Activated CD8-positive, alpha-beta T cell treated with anti-CD3 and anti-CD28 coated beads for 36 hours (primary cell): ENCODE data around the gene LCE3B. TPM values are rescaled to one million over a fixed set of nuclear protein-coding genes. Genes with fewer than 3 reads are reported as not detected.

Experiments used
- ATAC-seq: fragments of 200-7000 bp; cut with Tn5 transposase; one replicate; pipeline ENCODE4 v1.10.0; 2021; ENCODE audit warnings: mild to moderate bottlenecking, moderate library complexity
- CTCF ChIA-PET: fragments of 350-600 bp; sonication (Branson Sonifier 250); formaldehyde crosslinking; loops from one replicate; lab custom pipeline; 2021; ENCODE audit warnings: antibody characterized with exemption; lab: Charles Lee
- POLR2A ChIA-PET: fragments of 350-600 bp; sonication (Branson Sonifier 250); formaldehyde crosslinking; loops from one replicate; lab custom pipeline; 2021; ENCODE audit warnings: antibody characterized with exemption; lab: Charles Lee
- DNase-seq: peaks from one replicate; pipeline ENCODE4 v3.0.0-alpha.2; 2020
- H3K27ac Mint-ChIP-seq: one replicate; pipeline ENCODE4 v1.8.0; 2021; ENCODE audit warnings: mild to moderate bottlenecking, mixed read lengths
- H3K27me3 Mint-ChIP-seq: one replicate; pipeline ENCODE4 v1.8.0; 2021; ENCODE audit warnings: mixed read lengths
- H3K36me3 Mint-ChIP-seq: one replicate; pipeline ENCODE4 v1.8.0; 2021; ENCODE audit warnings: low read depth, mixed read lengths
- H3K4me1 Mint-ChIP-seq: one replicate; pipeline ENCODE4 v1.8.0; 2021; ENCODE audit warnings: low read depth, mixed read lengths
- H3K4me3 Mint-ChIP-seq: one replicate; pipeline ENCODE4 v1.8.0; 2021; ENCODE audit warnings: mild to moderate bottlenecking, moderate library complexity, mixed read lengths
- H3K9me3 Mint-ChIP-seq: one replicate; pipeline ENCODE4 v1.8.0; 2021; ENCODE audit warnings: mixed read lengths
- intact Hi-C: fragments of 100-400 bp; cut with micrococcal nuclease; formaldehyde crosslinking; loops from one replicate; pipeline ENCODE4 v1.10.0; 2022
- total RNA-seq, 2 experiments: library from RNA; stranded (reverse); gene quantifications; one replicate each; pipeline ENCODE4 v1.2.3, GENCODE V29; 2021
- TF ChIP-seq, protein P1 (sequence below): fragments of 200-600 bp; IDR thresholded peaks from one replicate; pipeline ENCODE4 v1.8.0; 2022; ENCODE audit warnings: antibody characterized with exemption, mild to moderate bottlenecking

Gene LCE3B
- total RNA-seq, 2 experiments from 2014 or later, result not detected

DNA sequence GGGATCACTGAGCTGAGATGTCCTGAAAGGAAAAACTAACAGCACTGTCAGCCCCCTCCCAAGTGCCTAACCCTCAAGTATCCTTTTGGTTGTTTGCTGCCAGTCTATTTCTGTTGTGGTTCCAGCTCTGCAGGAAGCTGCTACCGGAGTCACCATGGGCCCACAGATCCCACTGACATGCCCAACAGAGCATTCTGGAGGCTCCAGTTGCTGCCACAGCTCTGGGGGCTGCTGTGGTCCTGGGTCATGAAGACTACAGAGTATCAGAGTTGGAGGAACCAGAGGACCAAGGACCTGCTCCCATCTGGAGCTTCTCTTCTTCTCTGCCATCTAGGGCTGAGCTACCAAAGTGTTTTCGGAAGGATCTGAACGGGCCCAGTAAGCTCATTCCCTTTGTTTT, 8.4 kb downstream of the LCE3B start:
- H3K9me3 Mint-ChIP-seq, result peaks cover 9% of the 10 kb centered on the region
- TF ChIP-seq, protein P1, sequence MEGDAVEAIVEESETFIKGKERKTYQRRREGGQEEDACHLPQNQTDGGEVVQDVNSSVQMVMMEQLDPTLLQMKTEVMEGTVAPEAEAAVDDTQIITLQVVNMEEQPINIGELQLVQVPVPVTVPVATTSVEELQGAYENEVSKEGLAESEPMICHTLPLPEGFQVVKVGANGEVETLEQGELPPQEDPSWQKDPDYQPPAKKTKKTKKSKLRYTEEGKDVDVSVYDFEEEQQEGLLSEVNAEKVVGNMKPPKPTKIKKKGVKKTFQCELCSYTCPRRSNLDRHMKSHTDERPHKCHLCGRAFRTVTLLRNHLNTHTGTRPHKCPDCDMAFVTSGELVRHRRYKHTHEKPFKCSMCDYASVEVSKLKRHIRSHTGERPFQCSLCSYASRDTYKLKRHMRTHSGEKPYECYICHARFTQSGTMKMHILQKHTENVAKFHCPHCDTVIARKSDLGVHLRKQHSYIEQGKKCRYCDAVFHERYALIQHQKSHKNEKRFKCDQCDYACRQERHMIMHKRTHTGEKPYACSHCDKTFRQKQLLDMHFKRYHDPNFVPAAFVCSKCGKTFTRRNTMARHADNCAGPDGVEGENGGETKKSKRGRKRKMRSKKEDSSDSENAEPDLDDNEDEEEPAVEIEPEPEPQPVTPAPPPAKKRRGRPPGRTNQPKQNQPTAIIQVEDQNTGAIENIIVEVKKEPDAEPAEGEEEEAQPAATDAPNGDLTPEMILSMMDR, result no peak
- H3K4me3 Mint-ChIP-seq, result no peak overlapping the region
- peaks cover 16% of the 10 kb centered on the region for H3K27me3 Mint-ChIP-seq
- DNase-seq (no peak), ATAC-seq (no peak)
- no peaks in the 10 kb centered on the region for H3K36me3 Mint-ChIP-seq
- H3K4me1 Mint-ChIP-seq, result peaks cover 3% of the 10 kb centered on the region
- POLR2A ChIA-PET, result no interaction called here
- CTCF ChIA-PET, result interaction anchor here (1.2 to 1.3 kb wide), 2 partner anchors 26 to 44 kb away, joined by 3 read pairs; no protein-coding TSS in a partner anchor
- H3K27ac Mint-ChIP-seq, result no peak overlapping the region
- intact Hi-C loops, result no loop called here

DNA sequence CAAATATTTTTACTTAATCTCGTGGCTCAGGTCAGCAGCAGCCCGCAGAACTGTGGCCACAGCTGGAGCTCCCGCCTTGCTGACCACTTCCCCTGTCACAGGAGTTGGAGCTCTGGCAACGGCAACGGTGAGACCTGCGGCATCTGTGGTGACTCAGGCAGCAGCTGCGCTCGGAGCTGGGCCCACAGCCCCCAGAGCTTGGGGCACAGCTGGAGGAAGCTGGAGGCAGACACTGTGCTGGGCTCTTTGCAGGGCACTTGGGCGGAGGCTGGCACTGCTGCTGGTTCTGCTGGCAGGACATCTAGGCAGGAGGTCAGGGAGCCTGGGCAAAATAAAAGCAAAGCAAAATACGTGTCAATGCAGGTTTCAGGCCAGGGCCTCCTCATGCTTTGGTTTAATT, 9.2 kb downstream of the LCE3B start, which contains the start of gene LCE3A:
TSS of gene LCE3A (minus strand) at position 301 of the 400 bp plus-strand sequence. CDS start at position 301, 0 bp downstream.
- H3K27me3 Mint-ChIP-seq, result peaks cover 18% of the 10 kb centered on the region
- no peak within 1 kb of the TSS for H3K4me3 Mint-ChIP-seq
- intact Hi-C loops, result no loop called here
- no peaks in the 10 kb centered on the region for H3K36me3 Mint-ChIP-seq
- POLR2A ChIA-PET, result no interaction called here
- TF ChIP-seq, protein P1, result no peak
- DNase-seq (peak; percentile 7), ATAC-seq (no peak)
- H3K4me1 Mint-ChIP-seq, result peaks cover 3% of the 10 kb centered on the region
- peaks cover 9% of the 10 kb centered on the region for H3K9me3 Mint-ChIP-seq
- H3K27ac Mint-ChIP-seq, result no peak within 1 kb of the TSS
- CTCF ChIA-PET, result interaction anchor here (1.0 to 1.3 kb wide), 3 partner anchors 17 to 45 kb away, joined by 3 read pairs; no protein-coding TSS in a partner anchor

DNA sequence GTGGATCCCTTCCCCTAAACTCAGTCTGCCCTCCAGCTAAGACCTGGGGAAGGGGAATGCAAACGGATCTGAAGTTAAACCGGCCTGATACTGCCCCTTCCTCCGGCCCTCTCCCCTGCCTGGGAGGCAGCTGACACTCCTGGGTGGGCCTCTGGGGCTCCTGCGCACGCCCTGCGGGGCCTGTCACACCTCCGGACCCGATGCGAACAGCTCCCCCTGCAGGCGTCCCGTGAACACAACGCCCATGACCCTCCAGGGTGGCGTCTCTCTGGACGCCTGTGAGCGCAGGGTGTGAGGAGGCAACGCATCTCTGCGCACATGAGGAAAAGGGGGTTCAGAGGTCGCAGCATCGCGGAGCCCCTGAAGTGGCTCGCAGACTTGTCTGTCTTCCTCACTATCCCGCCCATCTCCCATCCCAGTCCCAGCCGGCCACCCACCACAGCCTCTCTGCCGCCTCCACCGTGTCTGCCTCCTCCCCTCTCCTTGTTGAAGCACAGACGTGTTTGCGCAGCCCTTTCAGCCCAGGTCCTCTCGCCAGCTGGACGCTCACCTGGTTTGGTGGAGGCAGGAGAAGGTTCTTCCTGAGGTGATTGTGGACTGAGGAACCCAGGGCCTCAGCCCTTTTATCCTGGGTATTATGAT, 9.7 kb downstream of the LCE3B start:
- Mint-ChIP-seq H3K27me3 (peaks cover 18% of the 10 kb centered on the region), H3K27ac (no peak overlapping the region), H3K4me3 (no peak overlapping the region), H3K9me3 (peaks cover 9% of the 10 kb centered on the region), H3K4me1 (peaks cover 3% of the 10 kb centered on the region), H3K36me3 (no peaks in the 10 kb centered on the region)
- peak; percentile 55 for ATAC-seq
- CTCF ChIA-PET, result interaction anchor here (0.7 to 1.2 kb wide), 3 partner anchors 16 to 34 kb away, joined by 3 read pairs; no protein-coding TSS in a partner anchor
- TF ChIP-seq, protein P1, result peak; percentile 58
- POLR2A ChIA-PET, result no interaction called here
- peak; percentile 41 for DNase-seq
- intact Hi-C loops, result no loop called here

DNA sequence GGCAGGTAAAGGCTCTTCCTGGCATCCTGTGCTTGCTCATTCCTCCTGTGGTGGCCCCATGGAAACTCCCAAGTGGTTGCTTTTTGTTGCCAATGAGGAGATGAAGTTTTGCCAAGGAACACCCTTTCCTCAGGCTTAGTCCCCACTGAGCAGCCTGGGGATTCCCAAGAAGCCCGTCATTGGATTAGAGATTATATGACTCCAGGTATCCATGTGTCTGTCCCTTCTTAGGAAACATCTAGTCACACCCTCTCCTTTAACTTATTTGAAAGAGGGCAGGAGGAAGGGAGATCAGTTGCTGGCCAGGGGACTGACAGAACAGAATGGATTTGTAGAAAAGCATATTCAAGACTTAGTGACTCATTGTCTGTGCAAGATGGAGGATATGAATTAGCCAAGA, 13.1 kb downstream of the LCE3B start:
- ChIA-PET POLR2A (no interaction called here), CTCF (no interaction called here)
- ATAC-seq (no peak), DNase-seq (no peak)
- peaks cover 21% of the 10 kb centered on the region for H3K27me3 Mint-ChIP-seq
- TF ChIP-seq, protein P1, result no peak
- H3K9me3 Mint-ChIP-seq, result no peaks in the 10 kb centered on the region
- H3K36me3 Mint-ChIP-seq, result no peaks in the 10 kb centered on the region
- H3K4me3 Mint-ChIP-seq, result no peak overlapping the region
- no peak overlapping the region for H3K27ac Mint-ChIP-seq
- H3K4me1 Mint-ChIP-seq, result peaks cover 3% of the 10 kb centered on the region
- intact Hi-C loops, result no loop called here

DNA sequence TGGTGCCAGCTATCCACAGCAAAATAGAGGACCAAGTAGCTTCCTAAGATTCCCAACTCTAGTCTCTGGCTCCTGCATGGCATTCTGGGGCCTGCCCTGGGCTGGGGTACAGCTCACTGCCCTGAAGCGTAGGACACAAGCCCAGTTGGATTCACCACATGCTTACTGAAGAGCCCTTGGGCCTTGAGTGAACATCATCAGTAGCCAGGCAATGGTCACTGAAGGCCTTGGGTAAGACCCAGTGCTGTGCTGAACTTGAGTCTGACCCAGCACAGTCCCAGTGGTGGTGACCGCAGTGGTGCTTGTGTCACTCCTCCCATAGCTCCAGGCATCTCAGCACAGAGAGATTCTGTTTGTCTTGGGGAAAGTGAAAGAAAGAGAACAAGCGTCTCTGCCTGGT, 17.0 kb downstream of the LCE3B start:
- Mint-ChIP-seq H3K27me3 (peaks cover 14% of the 10 kb centered on the region), H3K4me3 (no peak overlapping the region), H3K9me3 (peaks cover 3% of the 10 kb centered on the region), H3K36me3 (no peaks in the 10 kb centered on the region), H3K27ac (no peak overlapping the region), H3K4me1 (no peaks in the 10 kb centered on the region)
- DNase-seq (no peak), ATAC-seq (no peak)
- TF ChIP-seq, protein P1, result no peak
- intact Hi-C loops, result no loop called here
- POLR2A ChIA-PET, result no interaction called here
- CTCF ChIA-PET, result no interaction called here
